ENCODE results near the gene SSBP1. TPM values are rescaled to one million over a fixed set of nuclear protein-coding genes. Genes with fewer than 3 reads are reported as not detected.
A peak's percentile ranks its signal among the peaks of the same experiment; 100 is the strongest.

The SSBP1 gene
- total and polyA plus RNA-seq, 2 donors (not counting 3 experiments of a cell fraction or from before 2014, with no cell fraction given): 77.9 to 169 TPM

- no peaks in the 10 kb centered on the region for H3K9me1 ChIP-seq (replicated peaks; ENCODE audit: control insufficient read depth, extremely low read depth, insufficient read depth, low read length)
- no peak overlapping the region for H2AFZ ChIP-seq (ENCODE audit: low read depth, low read length)
- no peaks in the 10 kb centered on the region for H4K20me1 ChIP-seq (replicated peaks; ENCODE audit: control insufficient read depth, extremely low read depth, insufficient read depth, low read length)
- FAIRE-seq: no peak
- dilution Hi-C loops (cut with MboI; ENCODE audit: extremely low pct_ligation_motif_present, low sequenced_read_pairs) (no loop called here), intact Hi-C loops (cut with micrococcal nuclease) (loop anchor here (1.0 to 2.0 kb wide), 3 partner anchors 27 to 38 kb away; partner anchors contain the start of gene SSBP1)
- H3K27me3 ChIP-seq (ENCODE audit: control insufficient read depth in 2 of 2, insufficient read depth in 2 of 2, low read length in 2 of 2): peaks cover 5 to 15% of the 10 kb centered on the region in 2 experiments
- no peak for DNase-seq (ENCODE audit: low read depth, low spot score)
- TF ChIP-seq, protein P1, sequence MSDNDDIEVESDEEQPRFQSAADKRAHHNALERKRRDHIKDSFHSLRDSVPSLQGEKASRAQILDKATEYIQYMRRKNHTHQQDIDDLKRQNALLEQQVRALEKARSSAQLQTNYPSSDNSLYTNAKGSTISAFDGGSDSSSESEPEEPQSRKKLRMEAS (IDR thresholded peaks at IDR 0.05; ENCODE audit: insufficient read depth, insufficient read length): no peak
- TF ChIP-seq JUN (IDR thresholded peaks at IDR 0.05; ENCODE audit: borderline replicate concordance, insufficient read depth, insufficient read length, low read depth) (no peak), GATA2 (IDR thresholded peaks at IDR 0.05; ENCODE audit: insufficient read depth, insufficient read length, low read depth, low read length) (no peak), POLR2AphosphoS5 (IDR thresholded peaks at IDR 0.05; ENCODE audit: insufficient read depth, low read depth, low read length) (no peak), MYC (IDR thresholded peaks at IDR 0.05; ENCODE audit: low read depth, low read length) (no peak), EZH2 (IDR thresholded peaks at IDR 0.05; ENCODE audit: borderline replicate concordance, low read depth, low read length, severe bottlenecking) (no peak), FOS (IDR thresholded peaks at IDR 0.05; ENCODE audit: borderline replicate concordance, insufficient read depth, low read length) (no peak), POLR2A (IDR thresholded peaks at IDR 0.05; ENCODE audit: low read depth, low read length) (no peak), CTCF (IDR thresholded peaks at IDR 0.05; ENCODE audit: extremely low read depth in 1 of 2, insufficient read depth in 1 of 2, low read depth in 1 of 2, low read length in 2 of 2) (no peak)
- H3K36me3 ChIP-seq (ENCODE audit: control insufficient read depth in 2 of 2, extremely low read depth in 1 of 2, insufficient read depth in 2 of 2, low read length in 2 of 2): no peaks in the 10 kb centered on the region
- H3K4me2 ChIP-seq (ENCODE audit: insufficient read depth, low read length): peak overlapping the region; percentile 76
- peaks cover 20% of the 10 kb centered on the region for H3K79me2 ChIP-seq (ENCODE audit: control insufficient read depth, insufficient read depth, low read length)
- BruUV-seq (replicated peaks): no TSS peak
- H3K9ac ChIP-seq (replicated peaks; ENCODE audit: extremely low read depth, insufficient read depth, low read length): peak overlapping the region; percentile 58
- no peak overlapping the region for H3K27ac ChIP-seq (ENCODE audit: insufficient read depth, low read depth, low read length)
- peak overlapping the region; percentile 50 to 84 (median 56) for H3K4me3 ChIP-seq (replicated peaks in 1 of 3; ENCODE audit: insufficient read depth in 1 of 3, low read depth in 1 of 3, low read length in 3 of 3)
- ChIA-PET CTCF (interaction anchor here (0.7 to 3.3 kb wide), 6 partner anchors 9 to 85 kb away, joined by 3 to 30 read pairs (median 5); partner anchors contain the start of gene SSBP1), POLR2A (no interaction called here)
- H3K9me3 ChIP-seq (replicated peaks; ENCODE audit: control insufficient read depth, insufficient read depth, low read length): no peaks in the 10 kb centered on the region
- peaks cover 10% of the 10 kb centered on the region for H3K4me1 ChIP-seq (ENCODE audit: control insufficient read depth, extremely low read depth, insufficient read depth, low read length)
These were observed 37.2 kb upstream of the SSBP1 start for GRCh38 chr7:141700848-141701371.

Data from endothelial cell of umbilical vein (primary cell).